Measurements from ENCODE around the gene CNN3. TPM values are rescaled to one million over a fixed set of nuclear protein-coding genes. Genes with fewer than 3 reads are reported as not detected.

Gene CNN3
- 338 and 339 TPM in 2 replicates for total RNA-seq

GRCh38 chr1:94926915-94927404 is at the start of gene CNN3:
CNN3 (minus strand) TSS chr1:94927110; CDS start chr1:94926894, 216 bp downstream.

Other genes with a start within 250 kb of the CNN3 start
- gene SLC44A3, start 106.8 kb downstream of the CNN3 start, total RNA-seq, result 0.14 and 1.1 TPM in 2 replicates
- 1.5 and 2.1 TPM in 2 replicates for gene ALG14, start 145.8 kb upstream of the CNN3 start, total RNA-seq
- gene TLCD4, start 190.2 kb upstream of the CNN3 start, total RNA-seq, result 0.13 and 0.14 TPM in 2 replicates

Measured in thoracic aorta endothelial cell (primary cell).